Liver (tissue), 9 donors: ENCODE measurements around the gene ATP10A. TPM values are rescaled to one million over a fixed set of nuclear protein-coding genes. Genes with fewer than 3 reads are reported as not detected.

ENCODE experiments used
- DNase-seq: peaks from one replicate; pipeline ENCODE4 v3.0.0-alpha.2; 2017; ENCODE audit warnings: low spot score
- H3K27ac ChIP-seq, 2 donors: one replicate each; pipeline ENCODE4 v1.7.0; 2013; ENCODE audit warnings: inconsistent platforms in 2 of 2, low read length in 2 of 2, control low read depth in 1 of 2, low read depth in 1 of 2, mild to moderate bottlenecking in 1 of 2
- H3K27me3 ChIP-seq, 4 donors: one replicate each; pipeline versions ENCODE4 v1.6.1 to v1.7.0; 2013; ENCODE audit warnings: low read length in 3 of 4, inconsistent platforms in 1 of 4, mild to moderate bottlenecking in 1 of 4, moderate library complexity in 1 of 4; ENCODE audit not compliant: control insufficient read depth in 4 of 4, insufficient read depth in 4 of 4
- H3K36me3 ChIP-seq, 4 donors: one replicate each; pipeline versions ENCODE4 v1.6.1 to v1.7.0; 2013; ENCODE audit warnings: low read length in 3 of 4, mild to moderate bottlenecking in 3 of 4, low read depth in 1 of 4, moderate library complexity in 1 of 4; ENCODE audit not compliant: control insufficient read depth in 4 of 4, insufficient read depth in 3 of 4
- H3K4me1 ChIP-seq, 4 donors: one replicate each; pipeline versions ENCODE4 v1.6.1 to v1.7.0; 2013; ENCODE audit warnings: low read length in 3 of 4, mild to moderate bottlenecking in 3 of 4, moderate library complexity in 1 of 4; ENCODE audit not compliant: control insufficient read depth in 4 of 4, insufficient read depth in 4 of 4
- H3K4me3 ChIP-seq, 3 donors: one replicate each; pipeline versions ENCODE4 v1.6.1 to v1.7.0; 2013; ENCODE audit warnings: low read length in 3 of 3, control low read depth in 1 of 3, low read depth in 1 of 3, mild to moderate bottlenecking in 1 of 3
- H3K9ac ChIP-seq, 2 donors: one replicate each; pipeline ENCODE4 v1.7.0; 2013; ENCODE audit warnings: low read length in 2 of 2, mild to moderate bottlenecking in 2 of 2, moderate library complexity in 2 of 2, control low read depth in 1 of 2, low read depth in 1 of 2
- H3K9me3 ChIP-seq, 4 donors: one replicate each; pipeline versions ENCODE4 v1.6.1 to v1.7.0; 2013; ENCODE audit warnings: low read length in 3 of 4; ENCODE audit not compliant: control insufficient read depth in 4 of 4
- EGR1 ChIP-seq, 2 donors: IDR thresholded peaks; 2 replicates each; pipeline ENCODE4 v1.6.1; 2016 to 2018; ENCODE audit warnings: antibody characterized with exemption in 2 of 2, low read depth in 2 of 2
- FOXA1 ChIP-seq: IDR thresholded peaks from 2 replicates; pipeline ENCODE4 v1.6.1; 2016; ENCODE audit warnings: antibody characterized with exemption
- FOXA2 ChIP-seq: IDR thresholded peaks from 2 replicates; pipeline ENCODE4 v1.6.1; 2016; ENCODE audit warnings: antibody characterized with exemption
- GABPA ChIP-seq, 2 donors: IDR thresholded peaks in 1 of 2; conservative IDR thresholded peaks in 1 of 2; 2 replicates each; pipeline ENCODE4 v1.6.1; 2016; ENCODE audit warnings: antibody characterized with exemption in 2 of 2, mild to moderate bottlenecking in 1 of 2, moderate library complexity in 1 of 2
- HNF4A ChIP-seq, 2 donors: conservative IDR thresholded peaks; 2 replicates each; pipeline ENCODE4 v1.6.1; 2016; ENCODE audit warnings: antibody characterized with exemption in 2 of 2, mild to moderate bottlenecking in 2 of 2
- HNF4G ChIP-seq: IDR thresholded peaks from 2 replicates; pipeline ENCODE4 v1.6.1; 2016; ENCODE audit warnings: antibody characterized with exemption
- JUND ChIP-seq, 2 donors: IDR thresholded peaks; 2 replicates each; pipeline ENCODE4 v1.6.1; 2016; ENCODE audit warnings: antibody characterized with exemption in 2 of 2
- NR2F2 ChIP-seq: IDR thresholded peaks from 2 replicates; pipeline ENCODE4 v1.6.1; 2016; ENCODE audit warnings: antibody characterized with exemption
- RAD21 ChIP-seq, 2 donors: IDR thresholded peaks; 2 replicates each; pipeline ENCODE4 v1.6.1; 2016; ENCODE audit warnings: antibody characterized with exemption in 2 of 2, mild to moderate bottlenecking in 2 of 2
- RXRA ChIP-seq, 2 donors: IDR thresholded peaks; 2 replicates each; pipeline ENCODE4 v1.6.1; 2017 to 2018; ENCODE audit warnings: antibody characterized with exemption in 2 of 2, mild to moderate bottlenecking in 1 of 2
- SP1 ChIP-seq: IDR thresholded peaks from 2 replicates; pipeline ENCODE4 v1.6.1; 2018; ENCODE audit warnings: antibody characterized with exemption, mild to moderate bottlenecking
- TAF1 ChIP-seq: conservative IDR thresholded peaks from 2 replicates; pipeline ENCODE4 v1.6.1; 2016; ENCODE audit warnings: antibody characterized with exemption, mild to moderate bottlenecking
- YY1 ChIP-seq: IDR thresholded peaks from 2 replicates; pipeline ENCODE4 v1.6.1; 2016; ENCODE audit warnings: antibody characterized with exemption, mild to moderate bottlenecking
- WGBS: extraction: QIAGEN DNeasy Blood & Tissue Kit; methylation state at CpG from one replicate; pipeline ENCODE4 v1.1.7; 2013; 5-methylcytosine and 5-hydroxymethylcytosine counted together
- polyA plus RNA-seq, 2 donors: library from polyadenylated mRNA; stranded (reverse) in 1 of 2; unstranded in 1 of 2; fragments of 200-250 nt in 1 of 2; fragments of >200 nt in 1 of 2; fragmentation: Nextera tagmentation in 1 of 2; extraction: Ambion mirVana in 1 of 2; gene quantifications; one replicate each; pipeline versions ENCODE4 v1.2.1 to v1.2.3, GENCODE V29; 2013 to 2015
- total RNA-seq, 2 donors: library from RNA; depleted of rRNA; stranded (reverse); fragments of >200 nt; gene quantifications; one replicate each; pipeline ENCODE4 v1.2.3, GENCODE V29; 2014
- TF ChIP-seq, protein P1 (sequence below): IDR thresholded peaks from 2 replicates; pipeline ENCODE4 v1.6.1; 2016; ENCODE audit warnings: antibody characterized with exemption
- TF ChIP-seq, protein P2 (sequence below): fragments of 150-350 bp; IDR thresholded peaks from 2 replicates; pipeline ENCODE4 v1.5.1; 2017; ENCODE audit warnings: improper control_type of control experiment, low read depth, low read length; ENCODE audit not compliant: missing input control
- TF ChIP-seq, protein P3 (sequence below): IDR thresholded peaks from 2 replicates; pipeline ENCODE4 v1.6.1; 2016; ENCODE audit warnings: antibody characterized with exemption
- TF ChIP-seq, protein P4 (sequence below): IDR thresholded peaks from 2 replicates; pipeline ENCODE4 v1.6.1; 2016; ENCODE audit warnings: antibody characterized with exemption
- TF ChIP-seq, protein P5 (sequence below): IDR thresholded peaks from 2 replicates; pipeline ENCODE4 v1.6.1; 2016; ENCODE audit warnings: antibody characterized with exemption, mild to moderate bottlenecking
- donor health status: healthy.
- donor health status: healthy.
- donor health status: healthy.
- donor health status: healthy.
- donor health status: healthy.

Gene ATP10A
- total and polyA plus RNA-seq, 4 donors, result 0.22 to 1.8 (median 0.39) TPM

DNA sequence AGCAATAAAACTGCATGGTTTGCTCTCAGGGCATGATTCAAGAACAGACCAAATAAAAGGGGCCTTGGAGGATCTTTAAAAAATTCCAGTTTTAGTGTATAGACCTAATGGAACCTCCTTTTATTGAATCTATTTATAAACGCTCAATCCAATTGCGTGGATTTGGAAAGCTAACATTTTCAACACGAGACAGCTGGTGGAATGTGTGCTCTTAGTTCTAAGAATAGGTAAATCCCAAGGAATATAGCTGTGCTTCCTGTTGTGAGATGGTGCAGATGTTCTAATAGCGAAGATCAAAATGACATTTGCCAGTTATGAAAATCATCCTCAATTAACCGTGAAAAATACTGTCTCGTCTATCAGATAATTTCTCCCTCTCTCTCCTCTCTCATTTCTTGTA lies 192.5 kb downstream of the ATP10A start:
- no peak for DNase-seq
- H3K9me3 ChIP-seq, result no peaks in the 10 kb centered on the region
- no peaks in the 10 kb centered on the region for H3K27me3 ChIP-seq
- no peak overlapping the region for H3K27ac ChIP-seq
- 35% methylated on average over 6 of the region's 6 CpGs for WGBS
- no peaks in the 10 kb centered on the region for H3K36me3 ChIP-seq
- no peak overlapping the region for H3K4me3 ChIP-seq
- H3K4me1 ChIP-seq, result no peaks in the 10 kb centered on the region
- H3K9ac ChIP-seq, result no peak overlapping the region
- no peak for TF ChIP-seq RAD21 (IDR thresholded peaks at IDR 0.05)
- TF ChIP-seq NR2F2, result no peak
- TF ChIP-seq, protein P1, sequence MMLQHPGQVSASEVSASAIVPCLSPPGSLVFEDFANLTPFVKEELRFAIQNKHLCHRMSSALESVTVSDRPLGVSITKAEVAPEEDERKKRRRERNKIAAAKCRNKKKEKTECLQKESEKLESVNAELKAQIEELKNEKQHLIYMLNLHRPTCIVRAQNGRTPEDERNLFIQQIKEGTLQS, result no peak
- TF ChIP-seq EGR1 (IDR thresholded peaks at IDR 0.05; ENCODE audit: low read depth in 2 of 2), result no peak
- TF ChIP-seq GABPA (IDR thresholded peaks at IDR 0.05 in 1 of 2, conservative IDR thresholded peaks at IDR 0.05 in 1 of 2), result no peak
- TF ChIP-seq YY1, result no peak
- no peak for TF ChIP-seq JUND (IDR thresholded peaks at IDR 0.05)
- no peak for TF ChIP-seq SP1

DNA sequence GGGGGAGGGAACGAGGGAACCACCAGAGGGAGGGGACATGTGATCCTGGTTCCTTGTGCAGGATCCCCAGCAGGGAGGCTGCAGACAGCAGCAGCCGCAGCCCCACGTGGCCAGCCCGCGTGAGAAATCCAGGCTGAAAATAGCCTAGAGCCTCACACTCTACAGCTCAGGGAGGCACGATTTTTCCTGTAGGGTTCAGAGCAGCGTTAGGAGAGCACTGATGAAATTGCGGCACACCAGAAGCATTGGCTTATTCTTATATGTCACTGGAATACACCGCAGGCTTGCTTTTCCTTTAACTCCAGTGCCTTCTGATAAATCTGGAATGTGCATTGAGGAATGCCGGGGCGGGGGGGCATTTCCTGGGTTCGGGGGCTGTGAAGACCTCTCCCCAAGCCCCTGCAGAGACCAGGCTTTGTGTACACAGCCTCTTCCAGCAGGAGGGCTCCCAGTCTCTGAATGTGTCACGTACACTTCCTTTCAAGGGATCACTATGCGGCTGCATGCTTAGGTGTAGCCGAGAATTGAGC lies 193.0 kb downstream of the ATP10A start:
- Histone ChIP-seq H3K4me1 (no peaks in the 10 kb centered on the region), H3K27me3 (no peaks in the 10 kb centered on the region), H3K9me3 (no peaks in the 10 kb centered on the region), H3K27ac (no peak overlapping the region), H3K4me3 (no peak overlapping the region), H3K36me3 (no peaks in the 10 kb centered on the region), H3K9ac (no peak overlapping the region)
- DNase-seq, result no peak
- WGBS, result 6% methylated on average over 15 of the region's 15 CpGs
- TF ChIP-seq RAD21 (IDR thresholded peaks at IDR 0.05) (no peak), HNF4A (conservative IDR thresholded peaks at IDR 0.05) (no peak), EGR1 (IDR thresholded peaks at IDR 0.05; ENCODE audit: low read depth in 2 of 2) (no peak), RXRA (IDR thresholded peaks at IDR 0.05) (no peak), GABPA (IDR thresholded peaks at IDR 0.05 in 1 of 2, conservative IDR thresholded peaks at IDR 0.05 in 1 of 2) (no peak), HNF4G (no peak), JUND (IDR thresholded peaks at IDR 0.05) (no peak), FOXA2 (no peak), TAF1 (no peak), NR2F2 (no peak), SP1 (no peak), FOXA1 (no peak), YY1 (no peak)
- TF ChIP-seq, protein P2, sequence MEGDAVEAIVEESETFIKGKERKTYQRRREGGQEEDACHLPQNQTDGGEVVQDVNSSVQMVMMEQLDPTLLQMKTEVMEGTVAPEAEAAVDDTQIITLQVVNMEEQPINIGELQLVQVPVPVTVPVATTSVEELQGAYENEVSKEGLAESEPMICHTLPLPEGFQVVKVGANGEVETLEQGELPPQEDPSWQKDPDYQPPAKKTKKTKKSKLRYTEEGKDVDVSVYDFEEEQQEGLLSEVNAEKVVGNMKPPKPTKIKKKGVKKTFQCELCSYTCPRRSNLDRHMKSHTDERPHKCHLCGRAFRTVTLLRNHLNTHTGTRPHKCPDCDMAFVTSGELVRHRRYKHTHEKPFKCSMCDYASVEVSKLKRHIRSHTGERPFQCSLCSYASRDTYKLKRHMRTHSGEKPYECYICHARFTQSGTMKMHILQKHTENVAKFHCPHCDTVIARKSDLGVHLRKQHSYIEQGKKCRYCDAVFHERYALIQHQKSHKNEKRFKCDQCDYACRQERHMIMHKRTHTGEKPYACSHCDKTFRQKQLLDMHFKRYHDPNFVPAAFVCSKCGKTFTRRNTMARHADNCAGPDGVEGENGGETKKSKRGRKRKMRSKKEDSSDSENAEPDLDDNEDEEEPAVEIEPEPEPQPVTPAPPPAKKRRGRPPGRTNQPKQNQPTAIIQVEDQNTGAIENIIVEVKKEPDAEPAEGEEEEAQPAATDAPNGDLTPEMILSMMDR, result no peak
- TF ChIP-seq, protein P3, sequence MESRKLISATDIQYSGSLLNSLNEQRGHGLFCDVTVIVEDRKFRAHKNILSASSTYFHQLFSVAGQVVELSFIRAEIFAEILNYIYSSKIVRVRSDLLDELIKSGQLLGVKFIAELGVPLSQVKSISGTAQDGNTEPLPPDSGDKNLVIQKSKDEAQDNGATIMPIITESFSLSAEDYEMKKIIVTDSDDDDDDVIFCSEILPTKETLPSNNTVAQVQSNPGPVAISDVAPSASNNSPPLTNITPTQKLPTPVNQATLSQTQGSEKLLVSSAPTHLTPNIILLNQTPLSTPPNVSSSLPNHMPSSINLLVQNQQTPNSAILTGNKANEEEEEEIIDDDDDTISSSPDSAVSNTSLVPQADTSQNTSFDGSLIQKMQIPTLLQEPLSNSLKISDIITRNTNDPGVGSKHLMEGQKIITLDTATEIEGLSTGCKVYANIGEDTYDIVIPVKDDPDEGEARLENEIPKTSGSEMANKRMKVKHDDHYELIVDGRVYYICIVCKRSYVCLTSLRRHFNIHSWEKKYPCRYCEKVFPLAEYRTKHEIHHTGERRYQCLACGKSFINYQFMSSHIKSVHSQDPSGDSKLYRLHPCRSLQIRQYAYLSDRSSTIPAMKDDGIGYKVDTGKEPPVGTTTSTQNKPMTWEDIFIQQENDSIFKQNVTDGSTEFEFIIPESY, result no peak
- TF ChIP-seq, protein P1, result no peak
- TF ChIP-seq, protein P4, sequence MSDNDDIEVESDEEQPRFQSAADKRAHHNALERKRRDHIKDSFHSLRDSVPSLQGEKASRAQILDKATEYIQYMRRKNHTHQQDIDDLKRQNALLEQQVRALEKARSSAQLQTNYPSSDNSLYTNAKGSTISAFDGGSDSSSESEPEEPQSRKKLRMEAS, result no peak
- TF ChIP-seq, protein P5, sequence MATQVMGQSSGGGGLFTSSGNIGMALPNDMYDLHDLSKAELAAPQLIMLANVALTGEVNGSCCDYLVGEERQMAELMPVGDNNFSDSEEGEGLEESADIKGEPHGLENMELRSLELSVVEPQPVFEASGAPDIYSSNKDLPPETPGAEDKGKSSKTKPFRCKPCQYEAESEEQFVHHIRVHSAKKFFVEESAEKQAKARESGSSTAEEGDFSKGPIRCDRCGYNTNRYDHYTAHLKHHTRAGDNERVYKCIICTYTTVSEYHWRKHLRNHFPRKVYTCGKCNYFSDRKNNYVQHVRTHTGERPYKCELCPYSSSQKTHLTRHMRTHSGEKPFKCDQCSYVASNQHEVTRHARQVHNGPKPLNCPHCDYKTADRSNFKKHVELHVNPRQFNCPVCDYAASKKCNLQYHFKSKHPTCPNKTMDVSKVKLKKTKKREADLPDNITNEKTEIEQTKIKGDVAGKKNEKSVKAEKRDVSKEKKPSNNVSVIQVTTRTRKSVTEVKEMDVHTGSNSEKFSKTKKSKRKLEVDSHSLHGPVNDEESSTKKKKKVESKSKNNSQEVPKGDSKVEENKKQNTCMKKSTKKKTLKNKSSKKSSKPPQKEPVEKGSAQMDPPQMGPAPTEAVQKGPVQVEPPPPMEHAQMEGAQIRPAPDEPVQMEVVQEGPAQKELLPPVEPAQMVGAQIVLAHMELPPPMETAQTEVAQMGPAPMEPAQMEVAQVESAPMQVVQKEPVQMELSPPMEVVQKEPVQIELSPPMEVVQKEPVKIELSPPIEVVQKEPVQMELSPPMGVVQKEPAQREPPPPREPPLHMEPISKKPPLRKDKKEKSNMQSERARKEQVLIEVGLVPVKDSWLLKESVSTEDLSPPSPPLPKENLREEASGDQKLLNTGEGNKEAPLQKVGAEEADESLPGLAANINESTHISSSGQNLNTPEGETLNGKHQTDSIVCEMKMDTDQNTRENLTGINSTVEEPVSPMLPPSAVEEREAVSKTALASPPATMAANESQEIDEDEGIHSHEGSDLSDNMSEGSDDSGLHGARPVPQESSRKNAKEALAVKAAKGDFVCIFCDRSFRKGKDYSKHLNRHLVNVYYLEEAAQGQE, result no peak
